Right cardiac atrium (tissue), 5 donors: ENCODE measurements around the gene BMERB1. TPM values are rescaled to one million over a fixed set of nuclear protein-coding genes. Genes with fewer than 3 reads are reported as not detected.
A peak's percentile ranks its signal among the peaks of the same experiment; 100 is the strongest.
"Not testable (repeated sequence)": the region's sequence is repeated elsewhere in the genome, so short reads cannot be mapped to it uniquely, and the experiment has no call there.

Source experiments
- ATAC-seq, 2 donors: fragments of 200-7000 bp; cut with Tn5 transposase; one replicate each; pipeline versions ENCODE4 v1.8.0 to v1.9.1; 2020; ENCODE audit warnings: moderate library complexity in 2 of 2, mild to moderate bottlenecking in 1 of 2
- DNase-seq, 3 donors: peaks; one replicate each; pipeline ENCODE4 v3.0.0-alpha.2; 2020
- H3K27ac ChIP-seq: one replicate; pipeline ENCODE4 v1.5.1; 2013; ENCODE audit warnings: mild to moderate bottlenecking, low read length, control low read depth, moderate library complexity
- H3K27me3 ChIP-seq: one replicate; pipeline ENCODE4 v1.6.1; 2013; ENCODE audit not compliant: control insufficient read depth, insufficient read depth
- H3K4me1 ChIP-seq: one replicate; pipeline ENCODE4 v1.6.1; 2013; ENCODE audit warnings: low read length; ENCODE audit not compliant: control insufficient read depth, insufficient read depth
- H3K4me3 ChIP-seq: one replicate; pipeline ENCODE4 v1.5.1; 2013; ENCODE audit warnings: low read length, control low read depth
- H3K9me3 ChIP-seq: one replicate; pipeline ENCODE4 v1.6.1; 2013; ENCODE audit warnings: low read length; ENCODE audit not compliant: control insufficient read depth
- WGBS: extraction: QIAGEN DNeasy Blood & Tissue Kit; methylation state at CpG from one replicate; pipeline ENCODE4 v1.1.7; 2013; 5-methylcytosine and 5-hydroxymethylcytosine counted together
- intact Hi-C, 4 donors: fragments of 100-400 bp; cut with DNase I; formaldehyde crosslinking; loops; one replicate each; pipeline versions ENCODE4 v1.11.0 to v1.14.0; 2022 to 2023
- polyA plus RNA-seq: library from polyadenylated mRNA; stranded (reverse); fragments of 200-250 nt; gene quantifications from one replicate; pipeline ENCODE4 v1.2.3, GENCODE V29; 2013
- total RNA-seq, 4 donors: library from RNA; stranded (reverse); fragmentation: NEBNext Ultra II Directional; extraction: Animal tissue kit (Norgen Biotek cat#: 25700); gene quantifications; one replicate each; pipeline ENCODE4 v1.2.1, GENCODE V29; 2021
- donor health status: healthy with polysubstance abuse.
- donor health status: DM: no; HTN: yes; CAD: no.
- donor health status: DM: no; HTN: no; CAD: no.
- donor health status: DM: no; HTN: yes; CAD: no; lungs with severe emphysema.
- donor health status: DM: yes; HTN: yes; CAD: no.

BMERB1 gene
- total and polyA plus RNA-seq, 5 donors: 36.9 to 74.7 (median 59.0) TPM

GRCh38 chr16:15422222-15422621 is 12.2 kb upstream of the BMERB1 start:
- intact Hi-C loops: loop anchor here in 3 of 4 donors (10.0 kb wide), 1 partner anchor 283 kb away; no protein-coding TSS in a partner anchor

GRCh38 chr16:15425861-15426260 is 8.5 kb upstream of the BMERB1 start:
- Histone ChIP-seq H3K4me1 (no peaks in the 10 kb centered on the region), H3K4me3 (no peak overlapping the region), H3K9me3 (no peaks in the 10 kb centered on the region), H3K27me3 (no peaks in the 10 kb centered on the region), H3K27ac (no peak overlapping the region)
- intact Hi-C loops: loop anchor here in 3 of 4 donors (5.0 to 10.0 kb wide), 2 partner anchors 126 to 279 kb away; no protein-coding TSS in a partner anchor
- 76% methylated on average over 6 of the region's 6 CpGs for WGBS
- no peak for ATAC-seq
- DNase-seq: no peak

More at GRCh38 chr16:15422222-15422621, 12.2 kb upstream of the BMERB1 start:
- no peak for DNase-seq
- WGBS: 82% methylated on average over 8 of the region's 8 CpGs
- no peak for ATAC-seq
- Histone ChIP-seq H3K27me3 (no peaks in the 10 kb centered on the region), H3K9me3 (no peaks in the 10 kb centered on the region), H3K4me1 (no peaks in the 10 kb centered on the region), H3K27ac (no peak overlapping the region), H3K4me3 (no peak overlapping the region)

GRCh38 chr16:15426796-15427195 is 7.6 kb upstream of the BMERB1 start:
- no peak for DNase-seq
- Histone ChIP-seq H3K4me1 (no peaks in the 10 kb centered on the region), H3K9me3 (no peaks in the 10 kb centered on the region), H3K27me3 (no peaks in the 10 kb centered on the region), H3K4me3 (no peak overlapping the region), H3K27ac (no peak overlapping the region)
- intact Hi-C loops: loop anchor here in 3 of 4 donors (5.0 to 10.0 kb wide), 2 partner anchors 126 to 278 kb away; no protein-coding TSS in a partner anchor
- no peak for ATAC-seq
- 84% methylated on average over 6 of the region's 6 CpGs for WGBS

GRCh38 chr16:15427648-15428239 is 6.6 kb upstream of the BMERB1 start:
- no peaks in the 10 kb centered on the region for H3K9me3 ChIP-seq
- no peak overlapping the region for H3K27ac ChIP-seq
- no peaks in the 10 kb centered on the region for H3K4me1 ChIP-seq
- DNase-seq: peak; percentile 78 to 89 (median 88)
- peak; percentile 91 for ATAC-seq
- H3K4me3 ChIP-seq: peak overlapping the region; percentile 38
- no peaks in the 10 kb centered on the region for H3K27me3 ChIP-seq
- intact Hi-C loops: loop anchor here in 3 of 4 donors (5.0 to 10.0 kb wide), 2 partner anchors 125 to 277 kb away; no protein-coding TSS in a partner anchor
- WGBS: 4% methylated on average over 8 of the region's 8 CpGs

- H3K9me3 ChIP-seq, H3K27ac ChIP-seq, DNase-seq, H3K4me3 ChIP-seq, ATAC-seq, H3K27me3 ChIP-seq, H3K4me1 ChIP-seq: not testable (repeated sequence)
- 87% methylated on average over 11 of the region's 11 CpGs for WGBS
- intact Hi-C loops: loop anchor here in 1 of 4 donors (5.0 kb wide), 1 partner anchor 216 kb away; no protein-coding TSS in a partner anchor
These were observed 3.5 kb upstream of the BMERB1 start for GRCh38 chr16:15430884-15431283.

GRCh38 chr16:15434079-15434424 is 336 bp upstream of the BMERB1 start:
- DNase-seq: no peak
- 28% methylated on average over 12 of the region's 12 CpGs for WGBS
- Histone ChIP-seq H3K9me3 (no peaks in the 10 kb centered on the region), H3K4me1 (peaks cover 2% of the 10 kb centered on the region), H3K4me3 (peak overlapping the region; percentile 69), H3K27me3 (no peaks in the 10 kb centered on the region), H3K27ac (no peak overlapping the region)
- intact Hi-C loops: loop anchor here in 1 of 4 donors (5.0 kb wide), 1 partner anchor 213 kb away; no protein-coding TSS in a partner anchor
- ATAC-seq: peak in 1 of 2 donors; percentile 5

GRCh38 chr16:15435216-15435864 is 952 bp downstream of the BMERB1 start:
- Histone ChIP-seq H3K27ac (no peak overlapping the region), H3K4me1 (peaks cover 2% of the 10 kb centered on the region), H3K9me3 (no peaks in the 10 kb centered on the region), H3K27me3 (no peaks in the 10 kb centered on the region), H3K4me3 (peak overlapping the region; percentile 69)
- WGBS: 11% methylated on average over 22 of the region's 22 CpGs
- peak in 1 of 2 donors; percentile 13 for ATAC-seq
- DNase-seq: peak in 1 of 3 donors; percentile 54
- intact Hi-C loops: no loop called here

GRCh38 chr16:15439102-15439501 is 4.7 kb downstream of the BMERB1 start:
- intact Hi-C loops: no loop called here
- Histone ChIP-seq H3K27me3 (no peaks in the 10 kb centered on the region), H3K4me3 (no peak overlapping the region), H3K9me3 (no peaks in the 10 kb centered on the region), H3K27ac (no peak overlapping the region), H3K4me1 (peaks cover 2% of the 10 kb centered on the region)
- DNase-seq: no peak
- no peak for ATAC-seq
- WGBS: 88% methylated on average over 4 of the region's 4 CpGs

- Histone ChIP-seq H3K27me3 (no peaks in the 10 kb centered on the region), H3K4me1 (peaks cover 2% of the 10 kb centered on the region), H3K27ac (peak overlapping the region; percentile 17), H3K9me3 (no peaks in the 10 kb centered on the region), H3K4me3 (no peak overlapping the region)
- intact Hi-C loops: no loop called here
- WGBS: 82% methylated on average over 4 of the region's 4 CpGs
- DNase-seq: no peak
- ATAC-seq: no peak
These were observed 5.1 kb downstream of the BMERB1 start for GRCh38 chr16:15439521-15439920.

- intact Hi-C loops: loop anchor here in 1 of 4 donors (10.0 kb wide), 1 partner anchor 94 kb away; no protein-coding TSS in a partner anchor
- no peak overlapping the region for H3K27ac ChIP-seq
These were observed 6.5 kb downstream of the BMERB1 start for GRCh38 chr16:15440852-15441251.

GRCh38 chr16:15442140-15442539 is 7.8 kb downstream of the BMERB1 start:
- not testable (repeated sequence) for H3K4me3 ChIP-seq, ATAC-seq, H3K4me1 ChIP-seq, DNase-seq, H3K9me3 ChIP-seq, H3K27me3 ChIP-seq, H3K27ac ChIP-seq
- intact Hi-C loops: loop anchor here in 1 of 4 donors (10.0 kb wide), 1 partner anchor 93 kb away; no protein-coding TSS in a partner anchor
- WGBS: 95% methylated on average over 5 of the region's 5 CpGs

More at GRCh38 chr16:15440852-15441251, 6.5 kb downstream of the BMERB1 start:
- Histone ChIP-seq H3K4me1 (no peaks in the 10 kb centered on the region), H3K9me3 (no peaks in the 10 kb centered on the region), H3K27me3 (no peaks in the 10 kb centered on the region), H3K4me3 (no peak overlapping the region)
- 89% methylated on average over 3 of the region's 3 CpGs for WGBS
- ATAC-seq (no peak), DNase-seq (no peak)
